Stimulated activated naive CD4-positive, alpha-beta T cell (primary cell): ENCODE measurements around the gene ADGRL2.

Source experiments
- DNase-seq, 6 experiments: peaks; one replicate each; lab custom pipeline; 2025; lab: John Stamatoyannopoulos, UW

Gene ADGRL2

DNA sequence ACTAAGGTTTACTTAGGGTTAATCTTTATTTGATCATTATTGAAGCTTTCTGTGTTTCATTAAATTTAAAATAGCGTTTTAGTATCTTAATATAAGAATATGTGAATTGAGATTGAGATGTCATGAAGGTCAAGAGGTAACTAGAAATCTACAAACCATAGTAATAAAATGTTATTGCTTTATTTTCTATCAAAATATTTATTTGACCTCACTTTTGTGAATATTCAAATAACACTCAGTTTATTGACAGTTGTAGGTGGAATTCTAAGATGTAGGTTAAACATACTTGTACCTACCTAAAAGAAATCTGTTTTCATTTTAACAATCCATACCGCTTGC lies 5.7 kb downstream of the ADGRL2 start:
- DNase-seq, result no peak

DNA sequence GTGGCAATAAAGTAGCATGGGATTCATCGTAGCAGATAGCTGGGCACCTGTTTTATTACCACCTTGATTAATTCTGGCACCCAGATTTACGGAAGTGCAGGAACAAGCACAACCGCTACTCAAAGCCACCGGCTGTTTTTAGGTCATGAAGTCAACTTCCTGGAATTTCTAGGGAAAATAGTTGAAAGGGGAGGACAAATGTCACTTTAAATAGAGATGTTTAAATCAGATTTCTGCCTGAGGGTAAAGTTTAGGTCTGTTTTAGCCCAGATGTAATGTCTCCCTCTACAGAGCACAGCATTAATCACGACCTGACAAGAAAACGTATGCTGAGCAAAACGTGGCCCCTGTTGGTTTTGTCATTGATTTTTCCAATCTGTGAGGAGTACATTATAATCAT lies 8.0 kb downstream of the ADGRL2 start:
- no peak for DNase-seq

GRCh38 chr1:81809808-81810207 lies 9.1 kb downstream of the ADGRL2 start:
- DNase-seq, result no peak

GRCh38 chr1:81811757-81812371 lies 11.1 kb downstream of the ADGRL2 start:
- DNase-seq, result no peak

- DNase-seq, result no peak
These were observed 12.0 kb downstream of the ADGRL2 start for GRCh38 chr1:81812712-81813111.

DNA sequence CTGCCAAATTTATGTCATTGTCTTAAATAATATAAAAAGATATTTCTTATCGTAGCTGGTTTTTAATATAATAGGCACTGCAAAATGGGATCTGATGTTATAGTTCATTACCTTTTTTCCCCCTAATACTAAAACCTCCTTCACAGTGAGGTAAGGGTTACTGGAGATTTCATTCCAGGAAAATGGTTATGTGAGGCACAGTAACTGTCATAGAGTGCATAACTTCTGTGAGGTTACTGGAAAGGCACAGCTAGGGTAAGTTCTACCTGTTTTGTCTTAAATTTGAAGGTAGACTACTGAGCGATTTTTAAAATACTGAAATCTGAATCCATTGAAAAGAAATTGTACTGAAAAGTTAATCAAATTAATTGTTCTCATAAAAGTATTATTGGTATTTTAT lies 13.0 kb downstream of the ADGRL2 start:
- no peak for DNase-seq

GRCh38 chr1:81819613-81820012 lies 18.9 kb downstream of the ADGRL2 start:
- DNase-seq, result no peak

DNA sequence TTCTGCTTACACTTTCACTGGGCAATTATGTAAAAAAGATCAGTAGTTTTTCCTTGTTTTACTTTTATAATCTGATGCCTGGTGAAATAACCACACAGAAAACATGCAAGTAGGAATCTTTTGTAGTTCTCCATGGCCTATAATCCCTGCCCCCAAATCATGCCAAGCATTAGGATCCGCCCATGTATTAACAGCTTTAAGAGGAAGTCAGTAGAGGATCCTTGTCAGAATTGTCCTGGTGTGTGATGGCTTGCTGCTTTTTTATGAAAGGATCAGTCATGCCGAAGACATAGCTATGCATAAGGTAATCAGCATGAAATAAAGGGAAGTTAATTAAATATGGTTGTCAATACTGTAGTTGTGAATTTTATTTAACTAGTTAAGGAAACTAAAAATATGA lies 20.0 kb downstream of the ADGRL2 start:
- no peak for DNase-seq

DNA sequence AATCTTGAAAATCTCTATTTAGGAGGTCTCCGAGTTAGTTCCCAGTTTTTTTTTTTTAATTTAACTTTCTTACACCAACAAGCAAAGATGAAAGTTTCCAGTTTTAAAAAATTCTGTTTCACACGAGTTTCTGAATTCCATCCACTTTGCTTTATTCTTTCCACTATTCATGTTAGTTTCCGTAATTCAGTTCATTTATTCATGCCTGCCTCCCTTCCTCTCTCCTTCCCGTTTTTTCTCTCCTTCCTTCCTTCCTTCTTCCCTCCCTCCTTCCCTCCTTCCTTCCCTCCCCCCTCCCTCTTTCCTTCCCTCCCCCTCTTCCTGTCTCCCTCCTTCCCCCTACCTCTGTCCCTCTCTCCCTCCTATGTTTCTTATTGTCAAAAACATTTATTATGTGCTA lies 22.3 kb downstream of the ADGRL2 start:
- DNase-seq, result no peak

GRCh38 chr1:81824759-81825158 lies 24.0 kb downstream of the ADGRL2 start:
- DNase-seq, result no peak

- DNase-seq, result no peak
These were observed 27.2 kb downstream of the ADGRL2 start for GRCh38 chr1:81827942-81828341.

- DNase-seq, result no peak
These were observed 31.8 kb downstream of the ADGRL2 start for GRCh38 chr1:81832573-81832972.

DNA sequence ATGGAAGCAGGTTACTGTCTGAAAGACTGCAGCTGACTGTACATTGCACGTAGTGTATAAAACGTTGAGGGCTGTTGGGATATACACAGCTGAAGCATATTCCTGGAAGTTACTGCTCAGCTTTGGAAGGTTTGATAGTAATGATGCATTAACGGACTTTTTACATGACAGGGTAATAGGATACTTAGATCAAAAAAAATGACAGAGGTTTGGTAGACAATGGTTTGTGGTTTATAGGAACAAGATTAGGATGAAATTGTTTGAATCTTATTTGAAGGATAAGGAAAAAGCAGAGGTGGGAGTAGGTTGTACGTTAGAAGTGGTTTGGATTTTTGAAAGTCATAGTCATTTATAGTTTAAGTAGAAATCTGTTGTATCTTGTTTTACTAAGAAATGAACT lies 33.0 kb downstream of the ADGRL2 start:
- DNase-seq, result no peak

DNA sequence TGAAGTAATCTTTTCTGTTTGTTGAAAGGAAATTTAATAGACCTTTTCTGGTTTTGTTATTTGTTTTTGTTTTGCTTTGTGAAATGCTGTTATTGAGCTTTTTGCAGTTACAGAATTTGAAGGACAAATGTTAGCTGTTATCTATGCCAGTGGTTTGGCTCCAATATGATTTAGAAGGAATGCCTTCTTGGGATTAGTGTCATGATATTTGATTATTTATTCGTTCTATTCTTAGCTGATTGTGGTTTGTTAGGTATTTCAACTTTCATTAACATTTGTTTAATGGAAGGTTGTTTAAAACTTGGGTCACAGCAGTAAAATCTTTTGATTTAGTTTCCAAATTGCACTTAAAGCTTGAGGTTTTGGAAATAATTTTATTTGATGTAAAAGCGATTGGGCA lies 33.5 kb downstream of the ADGRL2 start:
- no peak for DNase-seq

DNA sequence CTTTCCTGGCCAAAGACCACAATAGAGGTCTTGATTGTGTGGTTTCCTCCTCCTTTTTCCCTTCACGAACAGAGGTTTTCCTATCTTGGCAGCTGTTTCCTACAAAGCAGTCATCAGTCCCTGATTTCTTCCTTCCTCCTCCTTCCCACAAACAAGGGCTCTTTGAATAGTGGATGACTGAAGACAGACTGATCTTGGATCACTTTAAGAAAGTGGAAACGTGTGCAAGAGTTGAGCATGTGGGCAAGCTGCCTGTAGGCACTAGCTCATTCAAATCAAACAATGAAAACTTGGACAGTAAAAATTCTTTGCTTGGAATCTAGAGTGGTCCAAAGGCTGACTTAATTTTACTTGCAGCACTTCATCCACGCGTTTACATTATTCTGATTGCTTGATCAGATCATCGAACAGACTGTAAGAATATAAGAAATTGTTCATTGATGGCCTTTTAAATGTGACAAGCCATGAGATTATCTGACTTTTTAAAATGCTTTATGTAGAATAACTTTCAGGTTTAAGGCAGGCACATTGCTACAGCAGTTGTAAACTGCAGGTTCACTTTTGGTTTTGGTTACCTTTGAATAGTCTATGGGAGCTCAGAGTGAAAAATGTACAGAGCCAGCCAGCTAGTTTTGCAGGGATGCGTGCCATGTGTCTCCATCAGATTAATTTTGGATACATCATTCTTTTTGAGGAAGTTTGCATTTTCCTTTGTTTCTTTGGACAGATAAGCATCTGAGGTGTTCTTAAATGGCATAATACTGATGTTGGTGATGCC lies 34.4 kb downstream of the ADGRL2 start:
- no peak for DNase-seq

GRCh38 chr1:81836007-81836626 lies 35.4 kb downstream of the ADGRL2 start:
- no peak for DNase-seq

DNA sequence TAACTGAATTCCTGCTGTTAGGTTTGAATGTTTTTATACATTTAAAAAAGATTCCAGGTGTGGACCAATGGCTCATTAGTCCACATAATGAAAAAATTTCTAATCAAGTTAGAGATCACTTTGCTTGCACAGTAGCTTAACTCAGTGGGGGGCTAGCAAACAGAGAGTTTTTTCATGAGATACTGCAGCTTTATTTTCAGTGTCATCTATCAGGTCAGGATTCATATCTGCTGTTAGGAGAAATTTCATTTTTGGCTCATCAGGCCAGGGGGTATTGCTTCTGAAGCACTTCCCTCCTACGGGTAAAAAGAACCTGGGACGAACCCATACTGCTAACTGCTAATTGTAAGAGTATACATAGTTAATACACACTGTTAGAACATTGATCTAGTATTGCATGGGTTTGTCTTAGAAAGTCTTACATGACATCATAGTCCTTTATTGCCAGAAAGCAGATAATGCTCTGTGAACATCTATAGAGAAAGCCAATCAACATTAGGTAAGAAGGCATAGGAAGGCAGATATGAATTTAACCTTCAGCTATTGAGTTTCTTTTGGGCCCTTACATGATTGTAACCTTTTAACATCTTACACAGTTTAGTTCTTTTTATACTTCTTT lies 38.0 kb downstream of the ADGRL2 start:
- DNase-seq, result no peak

GRCh38 chr1:81840805-81841204 lies 40.1 kb downstream of the ADGRL2 start:
- DNase-seq, result no peak

GRCh38 chr1:81841795-81842194 lies 41.1 kb downstream of the ADGRL2 start:
- no peak for DNase-seq

- no peak for DNase-seq
These were observed 43.7 kb downstream of the ADGRL2 start for GRCh38 chr1:81844477-81844876.

DNA sequence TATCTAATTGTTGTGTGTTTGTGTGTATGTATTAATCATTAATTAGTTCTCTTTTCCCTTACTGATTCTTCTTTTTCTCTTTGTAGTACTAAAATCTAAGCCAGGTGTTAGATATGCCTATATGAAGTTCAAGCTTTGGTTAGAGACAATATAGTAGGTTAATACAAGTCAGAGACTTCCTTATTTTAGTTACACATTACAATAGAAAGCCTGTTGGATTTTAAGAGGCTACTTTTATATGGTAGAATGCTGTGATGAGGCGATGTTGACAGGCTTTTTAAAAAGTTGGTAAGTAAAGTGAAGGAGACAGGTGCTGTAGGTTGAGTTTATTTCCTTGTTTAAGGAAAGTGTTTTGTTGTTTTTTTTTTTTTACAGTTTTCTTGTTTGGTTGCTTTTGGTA lies 45.9 kb downstream of the ADGRL2 start:
- no peak for DNase-seq

DNA sequence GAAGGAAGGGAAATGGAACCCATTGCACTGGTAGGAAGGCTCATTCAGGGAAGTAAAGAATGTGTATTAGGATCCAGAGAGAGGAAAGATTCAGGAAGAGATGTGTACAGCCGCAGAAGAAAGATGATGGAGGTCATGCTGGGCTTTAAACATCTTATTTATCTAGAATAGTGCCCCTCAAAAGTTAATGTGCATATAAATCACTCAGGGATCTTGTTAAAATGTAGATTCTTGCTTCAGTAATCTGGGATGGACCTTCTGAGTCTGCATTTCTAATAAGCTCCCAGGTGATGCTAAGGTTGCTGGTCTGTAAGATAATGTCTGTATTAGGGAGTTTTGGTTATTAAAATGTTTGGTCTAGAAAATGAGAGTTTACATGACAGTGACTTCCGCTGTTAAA lies 46.3 kb downstream of the ADGRL2 start:
- DNase-seq, result no peak
